ENCODE results near the gene KAT2B. TPM values are rescaled to one million over a fixed set of nuclear protein-coding genes. Genes with fewer than 3 reads are reported as not detected.

Gene KAT2B
- total and polyA plus RNA-seq, 4 experiments from 2014 or later = 4.3 to 85.9 (median 46.4) TPM

DNA sequence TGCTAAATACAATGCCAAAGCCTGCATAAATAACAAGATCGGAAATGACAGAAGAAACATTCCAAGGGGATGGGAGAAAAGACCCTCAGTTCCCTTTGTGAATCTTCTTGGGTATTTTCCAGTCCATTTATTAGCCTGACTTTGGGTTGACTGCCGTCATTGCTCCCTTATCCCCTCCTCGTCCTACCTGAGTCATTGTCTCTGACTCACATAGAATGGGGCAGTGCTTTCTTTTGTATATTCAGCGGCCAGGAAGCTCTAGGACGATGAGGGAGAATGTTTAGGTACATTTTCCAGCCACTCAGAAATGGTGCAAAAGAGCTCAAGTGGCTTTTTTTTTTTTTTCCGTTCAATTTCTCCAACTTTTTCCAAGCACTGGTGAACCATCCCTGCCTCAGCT is 71.6 kb downstream of the KAT2B start:
- ChIA-PET POLR2A (ENCODE audit: partially characterized antibody) (no interaction called here), CTCF (ENCODE audit: partially characterized antibody) (no interaction called here)
- H3K4me1 ChIP-seq (ENCODE audit: insufficient read depth, low read length) = peaks cover 25% of the 10 kb centered on the region
- DNase-seq = no peak
- intact Hi-C loops (cut with micrococcal nuclease) = no loop called here
- H3K36me3 ChIP-seq (ENCODE audit: insufficient read depth, low read length) = peaks cover 40% of the 10 kb centered on the region
- Mint-ChIP-seq H3K9me3 (peaks cover 0 to 2% (median 0%) of the 10 kb centered on the region in 8 donors), H3K4me3 (no peak overlapping the region), H3K36me3 (peaks cover 76 to 77% of the 10 kb centered on the region in 2 donors), H3K27me3 (no peaks in the 10 kb centered on the region), H3K4me1 (peaks cover 10 to 33% (median 21%) of the 10 kb centered on the region in 4 donors), H3K27ac (no peak overlapping the region)
- no peaks in the 10 kb centered on the region for H3K27me3 ChIP-seq (ENCODE audit: insufficient read depth, low read length)
- H3K4me3 ChIP-seq (ENCODE audit: low read length in 2 of 2) = no peak overlapping the region
- no peak overlapping the region for H3K27ac ChIP-seq (ENCODE audit: low read depth, low read length)
- H3K9me3 ChIP-seq (ENCODE audit: control insufficient read depth in 1 of 2, low read length in 2 of 2) = no peaks in the 10 kb centered on the region

DNA sequence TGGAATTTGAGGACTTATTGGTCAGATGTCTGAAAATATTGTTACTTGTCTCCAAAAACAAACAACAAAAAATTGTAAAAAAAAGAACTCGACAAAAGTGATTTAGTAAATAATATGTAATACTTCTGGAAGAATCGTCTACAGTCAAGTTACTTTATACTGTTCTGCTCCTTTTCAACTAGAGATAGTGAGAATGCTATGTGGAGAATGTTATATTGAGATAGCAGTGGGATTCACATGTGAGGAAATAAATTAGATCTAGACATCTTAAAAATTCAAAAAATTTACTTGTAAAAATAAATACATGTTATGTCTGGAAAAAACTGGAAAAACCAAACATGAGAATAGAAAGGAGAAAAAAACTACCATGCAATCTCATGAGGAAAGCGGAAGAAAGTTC is 80.8 kb downstream of the KAT2B start:
- ChIA-PET CTCF (ENCODE audit: partially characterized antibody) (no interaction called here), POLR2A (ENCODE audit: partially characterized antibody) (no interaction called here)
- peaks cover 66% of the 10 kb centered on the region for H3K36me3 ChIP-seq (ENCODE audit: insufficient read depth, low read length)
- H3K9me3 Mint-ChIP-seq = no peaks in the 10 kb centered on the region
- intact Hi-C loops (cut with micrococcal nuclease) = no loop called here
- no peak overlapping the region for H3K4me3 ChIP-seq (ENCODE audit: low read length in 2 of 2)
- H3K4me1 ChIP-seq (ENCODE audit: insufficient read depth, low read length) = no peaks in the 10 kb centered on the region
- no peak overlapping the region for H3K27ac ChIP-seq (ENCODE audit: low read depth, low read length)
- no peaks in the 10 kb centered on the region for H3K27me3 ChIP-seq (ENCODE audit: insufficient read depth, low read length)
- H3K9me3 ChIP-seq (ENCODE audit: control insufficient read depth in 1 of 2, low read length in 2 of 2) = no peaks in the 10 kb centered on the region
- H3K36me3 Mint-ChIP-seq = peaks cover 80 to 82% of the 10 kb centered on the region in 2 donors
- H3K27me3 Mint-ChIP-seq = no peaks in the 10 kb centered on the region
- no peak overlapping the region for H3K27ac Mint-ChIP-seq
- no peak overlapping the region for H3K4me3 Mint-ChIP-seq
- peaks cover 0 to 15% (median 7%) of the 10 kb centered on the region in 4 donors for H3K4me1 Mint-ChIP-seq
- no peak for DNase-seq

DNA sequence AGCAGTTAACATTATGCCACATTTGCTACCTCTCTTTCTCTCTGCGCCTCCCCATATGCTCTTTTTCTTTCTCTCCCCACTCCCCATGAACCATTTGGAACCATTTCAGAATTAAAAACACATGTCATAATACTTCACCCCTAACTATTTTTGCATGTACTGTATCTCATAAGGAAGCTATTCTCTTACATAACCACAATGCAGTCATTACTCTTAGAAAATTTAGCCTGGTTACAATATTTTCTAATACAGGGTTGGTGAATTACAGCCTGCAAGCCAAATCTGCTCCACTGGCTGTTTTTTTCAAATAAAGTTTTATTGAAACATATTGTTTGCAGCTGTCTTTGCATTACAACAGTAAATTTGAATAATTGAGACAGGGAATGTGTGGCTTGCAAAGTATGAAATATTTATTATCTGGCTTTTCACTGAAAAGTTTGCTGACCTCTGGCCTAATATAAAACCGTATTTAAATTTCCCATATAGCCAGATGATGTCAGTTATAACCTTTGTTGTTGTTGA is 82.9 kb downstream of the KAT2B start:
- Histone ChIP-seq H3K4me1 (ENCODE audit: insufficient read depth, low read length) (no peaks in the 10 kb centered on the region), H3K36me3 (ENCODE audit: insufficient read depth, low read length) (peaks cover 63% of the 10 kb centered on the region), H3K9me3 (ENCODE audit: control insufficient read depth in 1 of 2, low read length in 2 of 2) (no peaks in the 10 kb centered on the region), H3K4me3 (ENCODE audit: low read length in 2 of 2) (no peak overlapping the region), H3K27ac (ENCODE audit: low read depth, low read length) (no peak overlapping the region), H3K27me3 (ENCODE audit: insufficient read depth, low read length) (no peaks in the 10 kb centered on the region)
- intact Hi-C loops (cut with micrococcal nuclease) = no loop called here
- Mint-ChIP-seq H3K36me3 (peaks cover 77 to 86% of the 10 kb centered on the region in 2 donors), H3K27ac (peak overlapping the region in 3 of 7 donors; percentile 1 to 37 (median 26)), H3K4me3 (no peak overlapping the region), H3K27me3 (no peaks in the 10 kb centered on the region), H3K4me1 (peaks cover 0 to 8% (median 2%) of the 10 kb centered on the region in 4 donors), H3K9me3 (no peaks in the 10 kb centered on the region)
- ChIA-PET CTCF (ENCODE audit: partially characterized antibody) (no interaction called here), POLR2A (ENCODE audit: partially characterized antibody) (no interaction called here)
- DNase-seq = no peak

DNA sequence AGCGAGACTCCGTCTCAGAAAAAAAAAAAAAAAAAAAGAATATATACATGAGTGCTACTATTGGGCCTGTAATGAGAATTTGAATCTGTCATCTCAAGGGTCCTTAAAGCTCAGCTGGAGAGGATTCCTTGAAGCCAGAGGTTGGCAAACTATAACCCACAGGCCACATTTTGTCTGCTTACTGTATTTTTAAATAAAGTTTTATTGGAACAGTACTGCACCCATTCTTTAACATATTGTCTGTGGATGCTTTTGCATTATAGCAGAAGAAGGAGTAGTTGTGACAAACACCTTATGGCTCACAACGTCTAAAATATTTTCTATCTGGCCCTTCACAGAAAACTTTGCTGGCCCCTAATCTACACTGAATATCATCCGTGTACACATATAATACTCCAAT is 85.0 kb downstream of the KAT2B start:
- Histone ChIP-seq H3K36me3 (ENCODE audit: insufficient read depth, low read length) (peaks cover 57% of the 10 kb centered on the region), H3K9me3 (ENCODE audit: control insufficient read depth in 1 of 2, low read length in 2 of 2) (no peaks in the 10 kb centered on the region), H3K27ac (ENCODE audit: low read depth, low read length) (no peak overlapping the region), H3K27me3 (ENCODE audit: insufficient read depth, low read length) (no peaks in the 10 kb centered on the region), H3K4me1 (ENCODE audit: insufficient read depth, low read length) (no peaks in the 10 kb centered on the region), H3K4me3 (ENCODE audit: low read length in 2 of 2) (no peak overlapping the region)
- DNase-seq = no peak
- no peaks in the 10 kb centered on the region for H3K27me3 Mint-ChIP-seq
- CTCF ChIA-PET (ENCODE audit: partially characterized antibody) = no interaction called here
- POLR2A ChIA-PET (ENCODE audit: partially characterized antibody) = no interaction called here
- H3K9me3 Mint-ChIP-seq = no peaks in the 10 kb centered on the region
- peaks cover 80 to 84% of the 10 kb centered on the region in 2 donors for H3K36me3 Mint-ChIP-seq
- peak overlapping the region in 1 of 7 donors; percentile 12 for H3K27ac Mint-ChIP-seq
- H3K4me1 Mint-ChIP-seq = peaks cover 0 to 8% (median 2%) of the 10 kb centered on the region in 4 donors
- no peak overlapping the region for H3K4me3 Mint-ChIP-seq
- intact Hi-C loops (cut with micrococcal nuclease) = no loop called here

DNA sequence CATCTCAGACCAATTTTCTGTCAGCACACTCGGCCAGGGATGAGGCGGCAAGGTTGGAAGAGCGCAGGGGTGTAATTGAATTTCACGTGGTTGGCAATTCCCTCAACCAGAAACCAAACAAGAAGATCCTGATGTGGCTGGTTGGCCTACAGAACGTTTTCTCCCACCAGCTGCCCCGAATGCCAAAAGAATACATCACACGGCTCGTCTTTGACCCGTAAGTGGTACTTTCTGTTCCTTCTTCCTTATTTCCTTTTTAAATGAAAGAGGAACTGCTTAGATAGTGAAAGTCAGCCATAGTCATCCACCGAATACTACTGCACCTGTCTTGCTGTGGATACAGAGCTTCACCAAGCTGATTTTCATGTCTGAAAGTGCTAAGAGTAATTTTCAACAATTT is 85.7 kb downstream of the KAT2B start:
- no peaks in the 10 kb centered on the region for H3K9me3 ChIP-seq (ENCODE audit: control insufficient read depth in 1 of 2, low read length in 2 of 2)
- H3K9me3 Mint-ChIP-seq = no peaks in the 10 kb centered on the region
- H3K27me3 Mint-ChIP-seq = no peaks in the 10 kb centered on the region
- peak overlapping the region in 3 of 7 donors; percentile 3 to 71 (median 19) for H3K27ac Mint-ChIP-seq
- no peak for DNase-seq
- intact Hi-C loops (cut with micrococcal nuclease) = no loop called here
- no peaks in the 10 kb centered on the region for H3K4me1 ChIP-seq (ENCODE audit: insufficient read depth, low read length)
- peaks cover 51% of the 10 kb centered on the region for H3K36me3 ChIP-seq (ENCODE audit: insufficient read depth, low read length)
- ChIA-PET POLR2A (ENCODE audit: partially characterized antibody) (interaction anchor here (0.6 kb wide), 1 partner anchor 10 kb away, joined by 3 read pairs; no protein-coding TSS in a partner anchor), CTCF (ENCODE audit: partially characterized antibody) (no interaction called here)
- H3K27me3 ChIP-seq (ENCODE audit: insufficient read depth, low read length) = no peaks in the 10 kb centered on the region
- peaks cover 80 to 83% of the 10 kb centered on the region in 2 donors for H3K36me3 Mint-ChIP-seq
- no peak overlapping the region for H3K27ac ChIP-seq (ENCODE audit: low read depth, low read length)
- no peak overlapping the region for H3K4me3 Mint-ChIP-seq
- H3K4me1 Mint-ChIP-seq = peaks cover 0 to 8% (median 4%) of the 10 kb centered on the region in 4 donors
- H3K4me3 ChIP-seq (ENCODE audit: low read length in 2 of 2) = no peak overlapping the region

DNA sequence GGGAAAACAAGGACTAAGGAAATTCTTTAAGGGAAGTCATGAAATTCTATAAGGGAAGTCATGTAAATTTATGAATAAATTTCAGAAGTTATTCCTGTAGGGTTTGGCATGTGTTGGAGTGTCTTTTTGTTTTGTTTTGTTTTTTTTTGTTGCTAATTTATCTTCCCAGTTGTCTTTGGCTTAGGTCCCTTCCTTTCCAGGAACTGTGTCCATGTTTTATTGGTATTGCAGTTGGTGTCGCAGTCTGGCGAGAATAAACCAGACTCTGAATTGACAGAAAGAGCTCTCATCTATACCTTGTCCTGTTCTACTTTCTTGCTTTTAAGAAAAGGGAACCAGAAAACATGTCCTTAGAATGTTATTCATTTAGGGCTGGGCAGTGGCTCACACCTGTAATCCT is 88.1 kb downstream of the KAT2B start:
- Histone ChIP-seq H3K9me3 (ENCODE audit: control insufficient read depth in 1 of 2, low read length in 2 of 2) (no peaks in the 10 kb centered on the region), H3K36me3 (ENCODE audit: insufficient read depth, low read length) (peaks cover 31% of the 10 kb centered on the region), H3K4me1 (ENCODE audit: insufficient read depth, low read length) (no peaks in the 10 kb centered on the region), H3K27me3 (ENCODE audit: insufficient read depth, low read length) (no peaks in the 10 kb centered on the region), H3K27ac (ENCODE audit: low read depth, low read length) (no peak overlapping the region), H3K4me3 (ENCODE audit: low read length in 2 of 2) (no peak overlapping the region)
- Mint-ChIP-seq H3K27me3 (no peaks in the 10 kb centered on the region), H3K4me1 (peaks cover 0 to 7% (median 2%) of the 10 kb centered on the region in 4 donors), H3K36me3 (peaks cover 64 to 71% of the 10 kb centered on the region in 2 donors), H3K9me3 (no peaks in the 10 kb centered on the region), H3K4me3 (no peak overlapping the region), H3K27ac (no peak overlapping the region)
- intact Hi-C loops (cut with micrococcal nuclease) = no loop called here
- POLR2A ChIA-PET (ENCODE audit: partially characterized antibody) = interaction anchor here (1.0 kb wide), 1 partner anchor 88 kb away, joined by 3 read pairs; the partner anchor contains the start of gene KAT2B
- no peak for DNase-seq
- CTCF ChIA-PET (ENCODE audit: partially characterized antibody) = no interaction called here

DNA sequence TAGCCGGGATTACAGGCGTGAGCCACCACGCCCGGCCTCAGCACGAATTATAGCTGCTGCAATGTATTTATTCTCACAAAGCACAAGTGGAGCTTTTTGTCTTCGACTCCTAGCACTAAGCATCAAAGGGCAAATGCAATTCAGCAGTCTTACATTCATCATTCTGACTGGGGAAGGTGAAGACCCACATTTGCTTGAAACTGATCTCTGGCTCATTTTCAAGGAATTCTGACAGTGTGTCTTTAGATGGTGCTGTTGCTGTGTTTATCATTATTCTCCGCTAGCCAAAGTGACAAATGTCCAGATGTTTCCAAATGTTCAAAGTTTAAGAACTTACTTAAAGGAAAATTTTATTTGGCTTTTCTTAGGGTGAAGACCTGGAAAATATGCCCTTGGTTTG is 89.9 kb downstream of the KAT2B start:
- DNase-seq = no peak
- Histone ChIP-seq H3K4me3 (ENCODE audit: low read length in 2 of 2) (no peak overlapping the region), H3K27me3 (ENCODE audit: insufficient read depth, low read length) (no peaks in the 10 kb centered on the region), H3K36me3 (ENCODE audit: insufficient read depth, low read length) (peaks cover 25% of the 10 kb centered on the region), H3K9me3 (ENCODE audit: control insufficient read depth in 1 of 2, low read length in 2 of 2) (no peaks in the 10 kb centered on the region), H3K27ac (ENCODE audit: low read depth, low read length) (no peak overlapping the region), H3K4me1 (ENCODE audit: insufficient read depth, low read length) (no peaks in the 10 kb centered on the region)
- ChIA-PET CTCF (ENCODE audit: partially characterized antibody) (interaction anchor here (1.0 kb wide), 1 partner anchor 25 kb away, joined by 4 read pairs; no protein-coding TSS in a partner anchor), POLR2A (ENCODE audit: partially characterized antibody) (interaction anchor here (0.9 kb wide), 1 partner anchor 89 kb away, joined by 3 read pairs; no protein-coding TSS in a partner anchor)
- Mint-ChIP-seq H3K9me3 (no peaks in the 10 kb centered on the region), H3K4me1 (peaks cover 0 to 7% (median 2%) of the 10 kb centered on the region in 4 donors), H3K4me3 (no peak overlapping the region), H3K36me3 (peaks cover 56 to 63% of the 10 kb centered on the region in 2 donors), H3K27me3 (no peaks in the 10 kb centered on the region), H3K27ac (no peak overlapping the region)
- intact Hi-C loops (cut with micrococcal nuclease) = no loop called here
